DOHH2 (cell line): Measurements from ENCODE around the gene TIAM2.

Experiments used
- H3F3A ChIP-seq: fragments of 200-600 bp; sonication (generic), shearing (Covaris generic); 2 replicates; pipeline ENCODE4 v1.6.0; 2016; ENCODE audit warnings: antibody characterized with exemption, mild to moderate bottlenecking; ENCODE audit not compliant: control insufficient read depth, insufficient read depth
- H3K27ac ChIP-seq: fragments of 200-600 bp; sonication (generic); 2 replicates; pipeline ENCODE4 v1.5.1; 2014; ENCODE audit warnings: low read depth, mild to moderate bottlenecking, low read length, moderate library complexity
- H3K27me3 ChIP-seq: fragments of 200-600 bp; sonication (generic); 2 replicates; pipeline ENCODE4 v1.6.1; 2014; ENCODE audit warnings: mild to moderate bottlenecking, low read length, mixed read lengths; ENCODE audit not compliant: control insufficient read depth
- H3K36me3 ChIP-seq: fragments of 200-600 bp; sonication (generic); 2 replicates; pipeline ENCODE4 v1.6.1; 2014; ENCODE audit warnings: mild to moderate bottlenecking, low read length, moderate library complexity, mixed read lengths; ENCODE audit not compliant: control insufficient read depth
- H3K4me1 ChIP-seq: fragments of 200-600 bp; sonication (generic); 2 replicates; pipeline ENCODE4 v1.6.1; 2014; ENCODE audit warnings: mild to moderate bottlenecking, low read length, mixed read lengths; ENCODE audit not compliant: control insufficient read depth
- H3K4me2 ChIP-seq: fragments of 200-600 bp; sonication (generic); 2 replicates; pipeline ENCODE4 v1.6.0; 2014; ENCODE audit warnings: mild to moderate bottlenecking, low read length, moderate library complexity
- H3K4me3 ChIP-seq: fragments of 200-600 bp; sonication (generic); 2 replicates; pipeline ENCODE4 v1.5.1; 2014; ENCODE audit warnings: mild to moderate bottlenecking, low read length, mixed read lengths
- H3K79me2 ChIP-seq: fragments of 200-600 bp; sonication (generic); 2 replicates; pipeline ENCODE4 v1.6.1; 2014; ENCODE audit warnings: mild to moderate bottlenecking, low read length, mixed read lengths; ENCODE audit not compliant: control insufficient read depth
- H3K9me2 ChIP-seq: fragments of 200-600 bp; sonication (generic); replicated peaks from 2 replicates; pipeline ENCODE4 v1.6.1; 2014; ENCODE audit warnings: mild to moderate bottlenecking, low read length, mixed read lengths; ENCODE audit not compliant: control insufficient read depth
- H3K9me3 ChIP-seq: fragments of 200-600 bp; sonication (generic); 2 replicates; pipeline ENCODE4 v1.6.1; 2014; ENCODE audit warnings: antibody characterized with exemption, low read length, mixed read lengths; ENCODE audit not compliant: control insufficient read depth, insufficient read depth
- H4K20me1 ChIP-seq: fragments of 200-600 bp; sonication (generic); 2 replicates; pipeline ENCODE4 v1.6.0; 2014; ENCODE audit warnings: low read depth, mild to moderate bottlenecking, antibody characterized with exemption, low read length, moderate library complexity; ENCODE audit not compliant: control insufficient read depth, insufficient read depth
- CTCF ChIP-seq: fragments of 200-600 bp; sonication (generic); IDR thresholded peaks from one replicate; pipeline ENCODE4 v1.5.1; 2014; ENCODE audit warnings: antibody characterized with exemption, mild to moderate bottlenecking, low read depth, low read length; ENCODE audit not compliant: poor library complexity, severe bottlenecking
- EZH2phosphoT487 ChIP-seq: fragments of 200-600 bp; sonication (generic); IDR thresholded peaks from 2 replicates; pipeline ENCODE4 v1.6.1; 2017; ENCODE audit warnings: borderline replicate concordance, mild to moderate bottlenecking, antibody characterized with exemption, low read length, moderate library complexity, mixed read lengths

The TIAM2 gene

DNA sequence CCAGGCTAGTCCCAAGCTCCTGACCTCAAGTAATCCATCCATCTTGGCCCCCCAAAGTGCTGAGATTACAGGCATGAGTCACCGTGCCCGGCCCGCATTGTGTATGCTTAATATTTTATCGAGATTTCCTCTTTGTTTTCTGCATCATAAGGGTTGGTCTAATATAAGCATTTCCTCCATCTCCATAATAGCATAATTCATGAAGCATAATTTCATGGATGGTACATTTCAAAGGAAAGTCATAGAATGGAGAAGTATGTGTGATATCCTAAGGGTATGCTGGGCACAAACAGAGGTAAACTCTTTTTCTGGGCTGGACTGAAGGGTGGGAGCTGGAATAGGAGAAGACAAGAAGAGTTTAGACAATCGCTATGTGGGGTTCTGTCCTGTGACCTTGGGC, 17.5 kb upstream of the TIAM2 start:
- H3K27me3 ChIP-seq: 0 out of 2 replicates have a peak, but pooled peaks cover 2% of the 10 kb centered on the region
- no peak overlapping the region for H3K4me2 ChIP-seq
- H3K36me3 ChIP-seq: no peaks in the 10 kb centered on the region
- TF ChIP-seq CTCF: no peak
- no peak for TF ChIP-seq EZH2phosphoT487
- no peaks in the 10 kb centered on the region for H3K79me2 ChIP-seq
- no peaks in the 10 kb centered on the region for H4K20me1 ChIP-seq
- H3K9me2 ChIP-seq: no peaks in the 10 kb centered on the region
- no peak overlapping the region for H3K4me3 ChIP-seq
- H3K4me1 ChIP-seq: no peaks in the 10 kb centered on the region
- no peaks in the 10 kb centered on the region for H3K9me3 ChIP-seq
- no peak overlapping the region for H3K27ac ChIP-seq
- H3F3A ChIP-seq: no peaks in the 10 kb centered on the region

GRCh38 chr6:154980273-154981078, 14.6 kb upstream of the TIAM2 start:
- Histone ChIP-seq H4K20me1 (no peaks in the 10 kb centered on the region), H3K4me3 (no peak overlapping the region), H3F3A (no peaks in the 10 kb centered on the region), H3K79me2 (no peaks in the 10 kb centered on the region), H3K4me2 (no peak overlapping the region), H3K36me3 (no peaks in the 10 kb centered on the region), H3K9me3 (no peaks in the 10 kb centered on the region), H3K27me3 (no peaks in the 10 kb centered on the region), H3K9me2 (no peaks in the 10 kb centered on the region), H3K4me1 (no peaks in the 10 kb centered on the region), H3K27ac (no peak overlapping the region)
- TF ChIP-seq CTCF (no peak), EZH2phosphoT487 (no peak)

DNA sequence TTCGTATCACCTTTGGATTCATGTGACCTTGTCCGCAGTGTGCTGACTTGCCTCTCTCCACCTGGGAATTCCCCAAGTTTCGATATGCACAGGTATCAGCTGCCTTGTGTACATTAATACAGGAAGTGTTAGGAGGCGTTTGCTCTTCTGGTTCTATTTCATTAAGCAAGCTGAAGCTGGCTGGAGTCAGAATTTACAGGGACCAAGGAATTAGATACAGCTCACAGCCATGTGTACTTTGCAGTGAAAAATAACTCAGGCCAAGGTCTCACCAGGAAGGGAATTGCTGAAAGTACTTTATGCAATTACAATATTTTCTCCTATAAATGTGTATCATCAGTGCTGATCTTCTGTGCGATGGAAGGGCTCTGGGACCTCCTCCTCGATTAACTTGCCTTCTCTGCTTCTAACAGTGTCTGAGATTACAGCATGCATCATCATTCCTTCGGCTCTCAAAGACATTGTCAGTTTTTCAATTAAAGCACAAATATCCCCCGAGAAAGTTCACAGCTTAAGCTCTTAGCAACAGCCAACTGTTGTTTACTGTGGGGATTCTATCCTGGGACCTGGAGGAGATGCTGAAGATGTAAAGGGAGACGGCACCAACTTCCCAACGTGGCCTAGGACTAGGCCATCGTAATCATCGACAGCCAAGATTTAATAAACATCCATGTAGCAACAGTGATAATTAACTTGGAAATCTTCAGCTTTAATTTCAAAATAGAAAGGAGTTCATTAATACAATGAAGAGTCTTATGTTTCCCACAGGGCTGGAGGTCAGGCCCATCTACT, 13.8 kb upstream of the TIAM2 start:
- Histone ChIP-seq H3K4me1 (no peaks in the 10 kb centered on the region), H3K4me3 (no peak overlapping the region), H3K9me2 (no peaks in the 10 kb centered on the region), H3F3A (no peaks in the 10 kb centered on the region), H3K27me3 (no peaks in the 10 kb centered on the region), H3K27ac (no peak overlapping the region), H3K79me2 (no peaks in the 10 kb centered on the region), H4K20me1 (no peaks in the 10 kb centered on the region), H3K9me3 (no peaks in the 10 kb centered on the region), H3K4me2 (no peak overlapping the region), H3K36me3 (no peaks in the 10 kb centered on the region)
- no peak for TF ChIP-seq CTCF
- no peak for TF ChIP-seq EZH2phosphoT487
